GM19467 (cell line): ENCODE data around the gene EPB41L2.
"Not testable (repeated sequence)": the region's sequence is repeated elsewhere in the genome, so short reads cannot be mapped to it uniquely, and the experiment has no call there.

Experiments
- ATAC-seq: cut with Tn5 transposase; IDR thresholded peaks from one replicate; pipeline ENCODE4 v1.9.1; 2021; ENCODE audit warnings: mild to moderate bottlenecking, moderate library complexity; ENCODE audit not compliant: unreplicated experiment

The EPB41L2 gene

DNA sequence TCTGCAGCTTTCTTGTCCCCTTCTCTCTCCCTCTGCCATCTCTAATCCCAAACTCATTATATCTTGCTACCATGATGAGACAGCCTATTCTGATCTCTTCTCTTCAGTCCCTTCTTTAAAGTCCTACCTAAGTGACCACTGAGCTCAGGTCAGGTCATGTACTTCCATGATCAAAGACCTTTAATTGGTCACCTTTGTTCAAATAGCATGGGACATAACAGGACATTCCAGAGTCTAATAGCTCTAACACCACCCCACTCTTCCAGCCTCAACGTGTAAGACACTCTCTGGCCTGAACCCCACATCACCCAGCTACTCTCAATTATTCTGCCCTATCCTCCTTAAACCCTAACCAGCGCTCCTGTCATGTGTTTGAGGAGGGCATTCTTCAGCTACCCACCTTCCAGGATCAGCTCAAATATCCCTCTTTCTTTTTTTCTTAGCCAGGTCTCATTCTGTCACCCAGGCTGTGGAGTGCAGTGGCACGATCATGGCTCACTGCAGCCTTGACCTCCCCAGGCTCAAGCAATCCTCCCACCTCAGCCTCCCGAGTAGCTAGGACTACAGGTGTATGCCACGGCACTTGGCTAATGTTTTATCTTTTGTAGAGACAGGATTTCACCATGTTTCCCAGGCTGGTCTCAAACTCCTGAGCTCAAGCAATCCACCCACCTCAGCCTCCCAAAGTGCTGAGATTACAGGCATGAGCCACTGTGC is 237.9 kb downstream of the EPB41L2 start:
- no peak for ATAC-seq

DNA sequence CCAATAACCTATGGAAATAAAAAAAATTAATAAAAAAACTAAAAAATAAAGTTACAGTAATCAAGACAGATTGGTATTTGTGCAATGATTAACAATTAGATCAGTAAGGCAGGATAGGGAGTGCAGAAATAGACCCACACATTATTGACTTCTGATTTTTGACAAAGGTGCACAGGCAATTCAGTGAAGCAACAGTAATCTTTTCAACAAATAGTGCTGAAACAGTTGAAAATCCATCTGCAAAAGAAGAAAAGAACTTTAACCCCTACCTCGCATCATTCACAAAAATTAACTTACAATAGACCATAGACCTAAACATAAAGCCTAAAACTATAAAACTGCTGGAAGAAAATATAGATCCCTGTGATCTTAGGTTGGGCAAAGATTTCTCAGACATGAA is 240.3 kb downstream of the EPB41L2 start:
- no peak for ATAC-seq

DNA sequence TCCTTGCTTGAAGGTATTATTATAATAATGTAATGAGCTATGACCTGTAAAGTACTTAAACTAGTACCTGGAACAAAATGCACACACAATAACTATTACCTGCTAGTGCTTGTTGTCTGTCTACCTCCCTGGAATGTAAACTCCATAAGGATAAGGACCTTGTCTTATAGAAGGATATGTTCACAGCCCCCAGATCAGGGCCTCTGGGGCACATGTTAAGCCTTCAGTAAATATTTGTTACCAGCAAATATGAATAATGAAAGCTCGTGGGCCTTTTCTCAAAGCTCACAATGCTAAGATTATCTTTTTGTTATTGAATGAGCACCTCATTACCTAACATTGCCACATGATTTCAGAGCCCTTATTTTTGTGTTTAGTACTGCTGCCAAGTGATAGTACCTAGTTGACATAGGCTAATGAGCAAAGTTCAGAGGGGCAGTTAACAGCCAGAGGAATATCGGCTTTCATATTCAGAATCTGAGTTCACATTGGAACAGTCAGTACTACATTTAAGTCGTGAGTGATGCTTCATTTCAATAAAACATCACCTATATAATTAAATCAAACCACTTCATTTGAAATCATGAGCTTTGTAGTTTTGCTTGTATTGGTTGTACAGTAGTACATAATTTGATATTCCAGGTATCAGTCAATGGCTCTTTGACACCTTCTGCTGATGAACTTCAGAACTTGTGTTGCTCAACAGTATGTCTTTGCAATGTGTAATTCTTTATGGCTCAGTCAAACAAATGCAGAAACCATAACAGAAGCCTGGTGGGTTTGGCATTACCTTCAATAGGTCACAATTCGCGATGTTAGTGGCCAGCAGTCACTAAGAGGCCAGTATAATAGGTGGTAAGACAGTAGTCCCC is 247.6 kb downstream of the EPB41L2 start:
- ATAC-seq = no peak

DNA sequence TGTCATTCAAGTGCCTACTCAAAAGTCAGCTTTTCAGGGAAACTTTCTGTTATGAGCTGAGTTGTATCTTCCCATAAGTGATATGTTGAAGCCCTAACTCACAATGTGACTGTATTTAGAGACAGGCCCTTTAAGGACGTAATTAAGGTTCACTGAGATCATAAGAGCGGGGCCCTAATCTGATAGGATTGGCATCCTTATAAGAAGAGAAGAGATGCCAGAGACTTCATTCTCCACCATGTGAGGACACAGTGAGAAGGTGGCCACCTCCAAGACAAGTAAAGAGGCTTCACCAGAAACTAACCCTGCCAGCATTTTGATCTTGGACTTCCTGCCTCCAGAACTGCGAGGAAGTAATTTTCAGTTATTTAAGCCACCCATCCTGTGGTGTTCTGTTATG is 248.5 kb downstream of the EPB41L2 start:
- no peak for ATAC-seq

- ATAC-seq = no peak
These were observed 251.1 kb downstream of the EPB41L2 start for GRCh38 chr6:130811932-130812331.

DNA sequence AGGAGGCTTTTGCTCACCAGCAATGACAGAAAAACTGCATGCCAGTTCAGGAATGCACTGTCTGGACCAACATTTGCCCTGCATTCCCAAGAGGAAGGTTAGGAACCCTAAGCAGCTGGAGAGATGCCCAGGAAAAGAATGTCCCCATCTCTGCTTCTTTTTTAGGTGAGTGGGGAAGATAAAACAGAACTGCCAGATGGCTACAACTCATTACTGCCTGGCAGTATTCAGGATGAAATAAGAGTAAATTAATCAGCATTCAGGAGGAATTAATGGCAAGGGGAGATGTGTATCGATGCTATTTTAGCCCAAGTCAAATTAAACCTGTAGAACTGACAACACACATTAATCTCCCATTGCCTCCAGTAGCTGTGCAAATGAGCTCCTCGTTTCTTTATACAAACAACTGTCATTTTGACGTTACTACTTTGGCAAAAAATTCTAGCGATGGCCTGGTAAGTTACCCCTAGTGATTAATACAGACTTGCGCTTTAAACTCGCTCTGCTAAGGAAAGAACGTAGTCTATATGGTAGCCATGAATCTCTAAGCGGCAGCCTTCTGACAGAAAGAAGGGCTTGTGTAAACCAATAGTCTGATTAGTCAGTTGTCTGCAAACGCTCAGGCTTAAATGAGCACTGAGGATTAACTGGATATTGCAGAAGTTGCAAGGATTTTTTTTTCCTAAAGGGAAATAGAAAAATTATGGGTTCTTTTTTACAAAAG is 252.6 kb downstream of the EPB41L2 start:
- ATAC-seq = no peak

DNA sequence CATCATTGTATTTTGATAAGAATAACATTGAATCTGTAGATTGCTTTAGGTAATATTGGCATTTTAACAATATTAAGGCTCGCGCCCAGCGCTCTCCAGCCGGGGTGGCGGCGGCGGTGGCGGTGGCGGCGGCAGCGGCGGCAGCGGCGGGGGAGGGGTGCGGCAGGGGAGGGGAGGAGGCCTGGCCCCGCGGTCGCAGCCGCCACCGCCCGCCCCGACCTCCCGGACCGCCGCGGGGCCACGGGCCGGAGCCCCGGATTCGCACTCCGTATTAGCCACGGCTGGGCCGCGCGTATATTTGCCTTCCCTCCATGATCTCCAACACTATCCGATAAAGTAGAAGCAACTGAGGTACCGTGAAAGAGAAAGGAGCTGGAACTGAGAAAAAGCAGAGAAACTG is 261.7 kb downstream of the EPB41L2 start:
- not testable (repeated sequence) for ATAC-seq

- ATAC-seq = no peak
These were observed 266.0 kb downstream of the EPB41L2 start for GRCh38 chr6:130797061-130797460.

GRCh38 chr6:130796313-130796905 is 266.6 kb downstream of the EPB41L2 start:
- no peak for ATAC-seq

- no peak for ATAC-seq
These were observed 268.3 kb downstream of the EPB41L2 start for GRCh38 chr6:130794738-130795137.

DNA sequence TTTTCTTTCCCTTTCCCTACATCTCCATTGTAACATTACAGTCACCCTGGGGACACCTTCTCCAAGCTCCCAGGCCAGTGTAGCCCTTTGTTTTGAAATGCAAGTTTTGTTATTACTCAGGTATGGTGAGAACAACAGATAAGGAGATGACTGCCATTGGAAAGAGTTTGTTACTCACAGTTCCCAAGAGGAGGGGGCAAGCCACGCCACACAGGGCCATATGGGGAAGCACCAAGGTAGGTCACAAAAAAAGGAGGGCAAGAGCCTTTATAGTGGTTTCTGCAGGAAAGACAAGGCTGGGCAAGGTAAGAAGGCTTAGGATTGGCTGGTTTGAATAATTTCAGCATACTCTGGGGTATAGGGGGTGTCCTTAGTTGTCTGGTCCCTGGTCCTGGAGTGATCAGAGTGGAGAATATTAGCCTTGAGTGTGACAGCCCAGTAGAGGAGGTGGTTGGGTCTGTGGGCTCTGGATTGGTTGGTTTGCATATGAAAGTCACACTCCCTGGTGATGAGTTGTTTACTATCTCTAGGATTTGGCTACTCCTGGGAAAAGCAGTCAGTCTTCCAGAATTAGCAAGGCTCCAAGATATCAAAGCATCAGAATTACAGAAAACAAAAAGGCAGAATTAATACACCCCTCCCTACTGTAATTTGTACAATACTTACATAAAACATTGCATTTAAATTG is 268.9 kb downstream of the EPB41L2 start:
- no peak for ATAC-seq
